Neural progenitor cell (in vitro differentiated cells): ENCODE measurements around the gene HRK. TPM values are rescaled to one million over a fixed set of nuclear protein-coding genes. Genes with fewer than 3 reads are reported as not detected.

Experiments used
- DNase-seq: peaks from one replicate; pipeline ENCODE4 v3.0.0-alpha.2; 2016; ENCODE audit warnings: low spot score
- H2AFZ ChIP-seq: fragments of 200-600 bp; sonication (generic); replicated peaks from 2 replicates; pipeline ENCODE4 v1.6.1; 2016; ENCODE audit warnings: antibody characterized with exemption
- H3F3A ChIP-seq: fragments of 200-600 bp; sonication (generic); 2 replicates; pipeline ENCODE4 v1.6.1; 2016; ENCODE audit warnings: antibody characterized with exemption, low read depth
- H3K27ac ChIP-seq: fragments of 200-600 bp; sonication (generic); 2 replicates; pipeline ENCODE4 v1.5.1; 2016; ENCODE audit warnings: mild to moderate bottlenecking
- H3K27me3 ChIP-seq: fragments of 200-600 bp; sonication (generic); 2 replicates; pipeline ENCODE4 v1.6.1; 2016; ENCODE audit warnings: mild to moderate bottlenecking, moderate library complexity
- H3K36me3 ChIP-seq: fragments of 200-600 bp; sonication (generic); 2 replicates; pipeline ENCODE4 v1.5.1; 2016
- H3K4me1 ChIP-seq: fragments of 200-600 bp; sonication (generic); 2 replicates; pipeline ENCODE4 v1.6.1; 2016; ENCODE audit warnings: mixed run types
- H3K4me2 ChIP-seq: fragments of 200-600 bp; sonication (generic); 2 replicates; pipeline ENCODE4 v1.6.1; 2016
- H3K4me3 ChIP-seq: fragments of 200-600 bp; sonication (generic); 2 replicates; pipeline ENCODE4 v1.5.1; 2016
- H3K79me2 ChIP-seq: fragments of 200-600 bp; sonication (generic); 2 replicates; pipeline ENCODE4 v1.6.1; 2016; ENCODE audit warnings: low read depth
- H3K9ac ChIP-seq: fragments of 200-600 bp; sonication (generic); 2 replicates; pipeline ENCODE4 v1.6.1; 2016
- H3K9me3 ChIP-seq: fragments of 200-600 bp; sonication (generic); 2 replicates; pipeline ENCODE4 v1.5.1; 2016; ENCODE audit warnings: low read depth
- H4K20me1 ChIP-seq: fragments of 200-600 bp; sonication (generic); 2 replicates; pipeline ENCODE4 v1.6.1; 2016; ENCODE audit warnings: low read depth
- H3K27ac Mint-ChIP-seq: 3 replicates; pipeline ENCODE4 v1.8.0; 2021; ENCODE audit warnings: mixed read lengths
- H3K27me3 Mint-ChIP-seq: 2 replicates; pipeline ENCODE4 v1.8.0; 2022; ENCODE audit warnings: low read depth, mild to moderate bottlenecking, inconsistent platforms, moderate library complexity, mixed read lengths; ENCODE audit not compliant: insufficient read depth
- H3K36me3 Mint-ChIP-seq: 3 replicates; pipeline ENCODE4 v1.8.0; 2021; ENCODE audit warnings: mixed read lengths
- H3K4me1 Mint-ChIP-seq: 3 replicates; pipeline ENCODE4 v1.8.0; 2021; ENCODE audit warnings: mixed read lengths
- H3K4me3 Mint-ChIP-seq: 3 replicates; pipeline ENCODE4 v1.8.0; 2021; ENCODE audit warnings: mild to moderate bottlenecking, moderate library complexity, mixed read lengths
- H3K9me3 Mint-ChIP-seq: 3 replicates; pipeline ENCODE4 v1.8.0; 2020; ENCODE audit warnings: mixed read lengths
- CTCF ChIP-seq: fragments of 200-600 bp; sonication (generic); IDR thresholded peaks from 2 replicates; pipeline ENCODE4 v1.5.1; 2017; ENCODE audit warnings: antibody characterized with exemption, mild to moderate bottlenecking
- EZH2 ChIP-seq: fragments of 200-600 bp; sonication (generic); IDR thresholded peaks from 2 replicates; pipeline ENCODE4 v1.6.1; 2017; ENCODE audit warnings: antibody characterized with exemption, mild to moderate bottlenecking, moderate library complexity
- EZH2phosphoT487 ChIP-seq: fragments of 200-600 bp; sonication (generic); IDR thresholded peaks from 2 replicates; pipeline ENCODE4 v1.6.1; 2017; ENCODE audit warnings: antibody characterized with exemption
- total RNA-seq: library from RNA; depleted of rRNA; stranded (reverse); fragments of >200 nt; gene quantifications from 2 replicates; pipeline ENCODE4 v1.2.3, GENCODE V29; 2015; ENCODE audit warnings: low replicate concordance

The HRK gene
- total RNA-seq, 1 donor from 2014 or later: not detected

- H3K4me3 Mint-ChIP-seq: no peak overlapping the region
- H3K27me3 Mint-ChIP-seq: peaks cover 2% of the 10 kb centered on the region
- H2AFZ ChIP-seq: no peak overlapping the region
- DNase-seq: no peak
- H3K27me3 ChIP-seq: no peaks in the 10 kb centered on the region
- H3K9ac ChIP-seq: no peak overlapping the region
- TF ChIP-seq CTCF (no peak), EZH2 (no peak), EZH2phosphoT487 (no peak)
- peaks cover 15% of the 10 kb centered on the region for H3K4me1 ChIP-seq
- no peaks in the 10 kb centered on the region for H3K4me1 Mint-ChIP-seq
- no peaks in the 10 kb centered on the region for H3K9me3 Mint-ChIP-seq
- peaks cover 9% of the 10 kb centered on the region for H3K36me3 Mint-ChIP-seq
- peaks cover 64% of the 10 kb centered on the region for H3K79me2 ChIP-seq
- H3K36me3 ChIP-seq: no peaks in the 10 kb centered on the region
- H3K9me3 ChIP-seq: no peaks in the 10 kb centered on the region
- no peak overlapping the region for H3K27ac Mint-ChIP-seq
- no peak overlapping the region for H3K27ac ChIP-seq
- H3F3A ChIP-seq: peaks cover 9% of the 10 kb centered on the region
- no peak overlapping the region for H3K4me3 ChIP-seq
- no peak overlapping the region for H3K4me2 ChIP-seq
- H4K20me1 ChIP-seq: peaks cover 55% of the 10 kb centered on the region
Measured at GRCh38 chr12:116922194-116922897, 41.1 kb upstream of the HRK start.

- Mint-ChIP-seq H3K27ac (no peak overlapping the region), H3K4me1 (peaks cover 6% of the 10 kb centered on the region), H3K4me3 (no peak overlapping the region), H3K9me3 (no peaks in the 10 kb centered on the region), H3K27me3 (peaks cover 2% of the 10 kb centered on the region), H3K36me3 (peaks cover 11% of the 10 kb centered on the region)
- H3F3A ChIP-seq: peaks cover 4% of the 10 kb centered on the region
- no peak overlapping the region for H3K4me2 ChIP-seq
- H3K27ac ChIP-seq: no peak overlapping the region
- H3K79me2 ChIP-seq: peaks cover 65% of the 10 kb centered on the region
- H3K4me3 ChIP-seq: no peak overlapping the region
- TF ChIP-seq CTCF: no peak
- no peak for TF ChIP-seq EZH2
- TF ChIP-seq EZH2phosphoT487: no peak
- H4K20me1 ChIP-seq: peaks cover 59% of the 10 kb centered on the region
- no peak for DNase-seq
- no peak overlapping the region for H3K9ac ChIP-seq
- no peak overlapping the region for H2AFZ ChIP-seq
- H3K27me3 ChIP-seq: no peaks in the 10 kb centered on the region
- no peaks in the 10 kb centered on the region for H3K9me3 ChIP-seq
- H3K36me3 ChIP-seq: no peaks in the 10 kb centered on the region
- peaks cover 12% of the 10 kb centered on the region for H3K4me1 ChIP-seq
Measured at GRCh38 chr12:116920939-116921338, 39.7 kb upstream of the HRK start.

- Histone ChIP-seq H3K4me1 (peaks cover 1% of the 10 kb centered on the region), H3K79me2 (peaks cover 62% of the 10 kb centered on the region), H3K9me3 (no peaks in the 10 kb centered on the region), H3K27ac (no peak overlapping the region), H2AFZ (no peak overlapping the region), H3F3A (no peaks in the 10 kb centered on the region), H3K27me3 (no peaks in the 10 kb centered on the region), H3K4me2 (no peak overlapping the region), H3K9ac (no peak overlapping the region), H4K20me1 (peaks cover 55% of the 10 kb centered on the region), H3K36me3 (no peaks in the 10 kb centered on the region), H3K4me3 (no peak overlapping the region)
- peaks cover 14% of the 10 kb centered on the region for H3K36me3 Mint-ChIP-seq
- H3K27me3 Mint-ChIP-seq: peaks cover 2% of the 10 kb centered on the region
- no peak overlapping the region for H3K4me3 Mint-ChIP-seq
- TF ChIP-seq EZH2phosphoT487 (no peak), EZH2 (no peak), CTCF (no peak)
- H3K4me1 Mint-ChIP-seq: peaks cover 8% of the 10 kb centered on the region
- H3K27ac Mint-ChIP-seq: no peak overlapping the region
- no peak for DNase-seq
- no peaks in the 10 kb centered on the region for H3K9me3 Mint-ChIP-seq
Measured at GRCh38 chr12:116919706-116920485, 38.7 kb upstream of the HRK start.
